SK-N-MC (cell line): ENCODE data around the gene COL18A1.

Source experiments
- EZH2 ChIP-seq: fragments of 200-600 bp; sonication (generic); IDR thresholded peaks from one replicate; pipeline ENCODE4 v1.6.1; 2017; ENCODE audit warnings: antibody characterized with exemption
- POLR2AphosphoS5 ChIP-seq: IDR thresholded peaks from 2 replicates; pipeline ENCODE4 v1.6.1; 2012; ENCODE audit warnings: mild to moderate bottlenecking, low read depth, low read length, borderline replicate concordance

DNA sequence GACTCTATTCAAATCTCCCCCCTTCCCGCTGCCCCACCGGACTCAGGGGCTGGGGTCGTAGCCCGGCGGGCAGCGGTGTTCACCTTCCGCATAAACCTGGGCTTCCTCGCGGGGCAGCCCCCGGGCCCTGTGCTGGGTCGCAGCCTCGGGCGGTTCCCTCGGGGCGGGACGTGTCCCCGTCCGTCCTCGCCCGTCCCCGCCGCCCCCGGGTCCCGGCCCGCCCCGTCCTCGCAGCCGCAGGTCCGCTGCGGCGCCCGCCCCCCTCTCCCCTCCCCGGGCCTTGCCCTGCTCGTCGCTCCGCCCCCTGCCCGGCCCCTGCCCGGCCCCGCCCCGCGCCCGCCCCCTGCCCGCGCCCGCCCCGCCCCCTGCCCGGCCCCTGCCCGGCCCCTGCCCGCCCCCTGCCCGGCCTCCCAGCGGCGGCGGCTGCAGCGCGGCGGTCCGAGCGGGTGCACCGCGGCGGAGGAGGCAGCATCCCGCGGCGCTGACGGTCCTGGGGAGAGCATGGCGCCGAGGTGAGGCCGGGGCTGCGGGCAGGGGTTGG is at the start of gene COL18A1:
- no peak for TF ChIP-seq POLR2AphosphoS5
- TF ChIP-seq EZH2, result no peak
